WTC11 (cell line): ENCODE data around the gene CLECL1. TPM values are rescaled to one million over a fixed set of nuclear protein-coding genes. Genes with fewer than 3 reads are reported as not detected.

Source experiments
- ATAC-seq: fragments of 200-7000 bp; cut with Tn5 transposase; 2 replicates; pipeline ENCODE4 v1.10.0; 2021; ENCODE audit warnings: mild to moderate bottlenecking, moderate library complexity
- CTCF ChIA-PET: fragments of 300-600 bp; sonication (Branson Sonifier 250); formaldehyde crosslinking; loops from one replicate; lab custom pipeline; 2021; ENCODE audit warnings: antibody characterized with exemption; lab: Charles Lee
- POLR2A ChIA-PET: fragments of 350-600 bp; sonication (Branson Sonifier 250); formaldehyde crosslinking; loops from one replicate; lab custom pipeline; 2021; ENCODE audit warnings: antibody characterized with exemption; lab: Charles Lee
- DNase-seq: peaks from one replicate; pipeline ENCODE4 v3.0.0; 2021; ENCODE audit warnings: low spot score
- H3K27ac Mint-ChIP-seq: 2 replicates; pipeline ENCODE4 v1.8.0; 2021; ENCODE audit warnings: mixed read lengths
- H3K27me3 Mint-ChIP-seq: 2 replicates; pipeline ENCODE4 v1.8.0; 2021; ENCODE audit warnings: low read depth, mild to moderate bottlenecking, moderate library complexity, mixed read lengths
- H3K36me3 Mint-ChIP-seq: 2 replicates; pipeline ENCODE4 v1.8.0; 2021; ENCODE audit warnings: mixed read lengths
- H3K4me1 Mint-ChIP-seq: 2 replicates; pipeline ENCODE4 v1.8.0; 2022; ENCODE audit warnings: mixed read lengths
- H3K4me3 Mint-ChIP-seq: 2 replicates; pipeline ENCODE4 v1.8.0; 2021; ENCODE audit warnings: mild to moderate bottlenecking, moderate library complexity, mixed read lengths
- H3K9me3 Mint-ChIP-seq: 2 replicates; pipeline ENCODE4 v1.8.0; 2021; ENCODE audit warnings: mixed read lengths
- ETV6 ChIP-seq: sonication (generic); formaldehyde crosslinking; IDR thresholded peaks from 2 replicates; pipeline ENCODE4 v1.8.1; 2022; ENCODE audit warnings: mild to moderate bottlenecking, missing genetic modification reagents
- FOXK1 ChIP-seq: sonication (generic); formaldehyde crosslinking; IDR thresholded peaks from 2 replicates; pipeline ENCODE4 v1.8.0; 2022; ENCODE audit warnings: mild to moderate bottlenecking, moderate library complexity, missing genetic modification reagents
- GTF2I ChIP-seq: fragments of 250-450 bp; sonication (Bioruptor Pico); conservative IDR thresholded peaks from 2 replicates; pipeline ENCODE4 v1.4.0; 2021; ENCODE audit warnings: mild to moderate bottlenecking
- RORB ChIP-seq: fragments of 250-450 bp; sonication (Bioruptor Pico); IDR thresholded peaks from 2 replicates; pipeline ENCODE4 v1.9.0; 2021; ENCODE audit warnings: mild to moderate bottlenecking
- TCF7 ChIP-seq: sonication (generic); formaldehyde crosslinking; IDR thresholded peaks from 2 replicates; pipeline ENCODE4 v1.8.0; 2022; ENCODE audit warnings: mild to moderate bottlenecking, low read depth, missing genetic modification reagents, moderate library complexity
- TP53 ChIP-seq: sonication (generic); formaldehyde crosslinking; IDR thresholded peaks from 2 replicates; pipeline ENCODE4 v1.8.1; 2023; ENCODE audit warnings: mild to moderate bottlenecking, missing genetic modification reagents
- ZBTB21 ChIP-seq: sonication (generic); formaldehyde crosslinking; IDR thresholded peaks from 2 replicates; pipeline ENCODE4 v1.8.1; 2023; ENCODE audit warnings: mild to moderate bottlenecking, missing genetic modification reagents, borderline replicate concordance
- ZNF138 ChIP-seq: sonication (generic); formaldehyde crosslinking; conservative IDR thresholded peaks from 2 replicates; pipeline ENCODE4 v1.8.1; 2022; ENCODE audit warnings: mild to moderate bottlenecking, moderate library complexity, missing genetic modification reagents
- ZNF219 ChIP-seq: sonication (generic); formaldehyde crosslinking; IDR thresholded peaks from 2 replicates; pipeline ENCODE4 v1.8.0; 2023; ENCODE audit warnings: missing genetic modification reagents, mild to moderate bottlenecking, borderline replicate concordance
- ZNF423 ChIP-seq: fragments of 250-450 bp; sonication (Bioruptor Pico); IDR thresholded peaks from 2 replicates; pipeline ENCODE4 v2.1.2; 2022; ENCODE audit warnings: mild to moderate bottlenecking, moderate library complexity
- total RNA-seq: library from RNA; stranded (reverse); gene quantifications from 3 replicates; pipeline ENCODE4 v1.2.3, GENCODE V29; 2021
- TF ChIP-seq, protein P1 (sequence below): fragments of 250-450 bp; sonication (Bioruptor Pico); IDR thresholded peaks from 2 replicates; pipeline ENCODE4 v1.9.0; 2021; ENCODE audit warnings: mild to moderate bottlenecking
- TF ChIP-seq, protein P2 (sequence below): fragments of 200-600 bp; IDR thresholded peaks from 2 replicates; pipeline ENCODE4 v1.8.0; 2022; ENCODE audit warnings: antibody characterized with exemption
- TF ChIP-seq, protein P3 (sequence below): sonication (generic); formaldehyde crosslinking; IDR thresholded peaks from 2 replicates; pipeline ENCODE4 v1.8.0; 2023; ENCODE audit warnings: mild to moderate bottlenecking, missing genetic modification reagents
- TF ChIP-seq, protein P4 (sequence below): sonication (generic); formaldehyde crosslinking; IDR thresholded peaks from 2 replicates; pipeline ENCODE4 v1.8.0; 2022; ENCODE audit warnings: mild to moderate bottlenecking, missing genetic modification reagents
- TF ChIP-seq, protein P5 (sequence below): sonication (generic); formaldehyde crosslinking; IDR thresholded peaks from 2 replicates; pipeline ENCODE4 v1.8.1; 2023; ENCODE audit warnings: mild to moderate bottlenecking, missing genetic modification reagents
- TF ChIP-seq, protein P6 (sequence below): sonication (generic); formaldehyde crosslinking; IDR thresholded peaks from 2 replicates; pipeline ENCODE4 v1.8.1; 2023; ENCODE audit warnings: mild to moderate bottlenecking, missing genetic modification reagents, moderate library complexity
- TF ChIP-seq, protein P7 (sequence below): sonication (generic); formaldehyde crosslinking; IDR thresholded peaks from 2 replicates; pipeline ENCODE4 v1.8.0; 2023; ENCODE audit warnings: missing genetic modification reagents, mild to moderate bottlenecking, borderline replicate concordance
- TF ChIP-seq, protein P8 (sequence below): fragments of 250-450 bp; sonication (Bioruptor Pico); conservative IDR thresholded peaks from 2 replicates; pipeline ENCODE4 v1.9.0; 2021; ENCODE audit warnings: mild to moderate bottlenecking
- TF ChIP-seq, protein P9 (sequence below): fragments of 250-450 bp; sonication (Bioruptor Pico); IDR thresholded peaks from 2 replicates; pipeline ENCODE4 v1.8.0; 2021; ENCODE audit warnings: mild to moderate bottlenecking

CLECL1 gene
- total RNA-seq, 1 experiment from 2014 or later, result not detected

DNA sequence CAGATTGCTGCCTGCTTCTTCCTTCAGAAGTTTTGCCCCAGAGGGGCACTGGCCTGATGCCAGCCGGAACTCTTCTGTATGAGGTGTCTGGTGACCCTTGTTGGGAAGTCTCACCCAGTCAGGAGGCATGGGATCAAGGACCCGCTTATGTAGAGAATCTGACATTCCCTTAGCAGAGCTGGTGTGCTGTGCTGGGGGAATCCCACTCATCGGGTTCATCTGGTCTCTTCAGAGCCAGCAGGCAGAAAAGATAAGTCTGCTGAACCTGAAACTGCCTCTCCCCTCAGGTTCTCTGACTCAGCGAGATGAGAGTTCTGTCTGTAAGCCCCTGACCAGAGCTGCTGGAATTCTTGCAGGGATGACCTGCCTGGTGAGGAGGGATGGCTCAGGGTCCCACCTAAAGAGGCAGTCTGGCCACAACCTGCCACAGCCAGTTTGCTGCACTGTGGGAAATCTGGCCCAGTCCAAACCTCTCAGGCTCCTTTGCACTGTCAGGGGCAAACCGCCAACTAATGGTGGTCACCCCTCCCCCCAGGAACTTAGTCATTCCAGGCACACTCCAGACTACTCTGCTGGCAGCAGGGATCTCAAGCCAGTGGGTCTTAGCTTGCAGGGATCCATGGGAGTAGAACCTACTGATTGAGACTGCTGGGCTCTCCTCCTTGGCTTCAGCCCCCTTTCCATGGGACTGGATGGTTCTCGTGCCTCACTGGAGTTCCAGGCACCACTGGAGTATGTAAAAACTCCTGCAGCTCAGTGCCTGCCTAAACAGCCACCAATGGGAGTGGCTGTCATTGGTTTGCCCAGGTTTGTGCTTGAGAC, 59.3 kb downstream of the CLECL1 start:
- DNase-seq, result peak; percentile 32
- no peaks in the 10 kb centered on the region for H3K27me3 Mint-ChIP-seq
- ChIA-PET CTCF (interaction anchor here (0.9 kb wide), 1 partner anchor 295 kb away, joined by 4 read pairs; no protein-coding TSS in a partner anchor), POLR2A (no interaction called here)
- H3K4me3 Mint-ChIP-seq, result no peak overlapping the region
- H3K36me3 Mint-ChIP-seq, result peaks cover 12% of the 10 kb centered on the region
- H3K9me3 Mint-ChIP-seq, result peaks cover 7% of the 10 kb centered on the region
- TF ChIP-seq TP53 (CRISPR knock-in tag) (no peak), ETV6 (CRISPR knock-in tag) (no peak), ZBTB21 (CRISPR knock-in tag) (no peak), ZNF423 (CRISPR knock-in tag) (no peak), TCF7 (CRISPR knock-in tag) (no peak), RORB (CRISPR knock-in tag) (no peak), ZNF219 (CRISPR knock-in tag) (no peak), FOXK1 (CRISPR knock-in tag) (no peak), ZNF138 (CRISPR knock-in tag) (no peak), GTF2I (CRISPR knock-in tag) (no peak)
- TF ChIP-seq, protein P1, sequence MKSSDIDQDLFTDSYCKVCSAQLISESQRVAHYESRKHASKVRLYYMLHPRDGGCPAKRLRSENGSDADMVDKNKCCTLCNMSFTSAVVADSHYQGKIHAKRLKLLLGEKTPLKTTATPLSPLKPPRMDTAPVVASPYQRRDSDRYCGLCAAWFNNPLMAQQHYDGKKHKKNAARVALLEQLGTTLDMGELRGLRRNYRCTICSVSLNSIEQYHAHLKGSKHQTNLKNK (CRISPR knock-in tag), result no peak
- TF ChIP-seq, protein P2, sequence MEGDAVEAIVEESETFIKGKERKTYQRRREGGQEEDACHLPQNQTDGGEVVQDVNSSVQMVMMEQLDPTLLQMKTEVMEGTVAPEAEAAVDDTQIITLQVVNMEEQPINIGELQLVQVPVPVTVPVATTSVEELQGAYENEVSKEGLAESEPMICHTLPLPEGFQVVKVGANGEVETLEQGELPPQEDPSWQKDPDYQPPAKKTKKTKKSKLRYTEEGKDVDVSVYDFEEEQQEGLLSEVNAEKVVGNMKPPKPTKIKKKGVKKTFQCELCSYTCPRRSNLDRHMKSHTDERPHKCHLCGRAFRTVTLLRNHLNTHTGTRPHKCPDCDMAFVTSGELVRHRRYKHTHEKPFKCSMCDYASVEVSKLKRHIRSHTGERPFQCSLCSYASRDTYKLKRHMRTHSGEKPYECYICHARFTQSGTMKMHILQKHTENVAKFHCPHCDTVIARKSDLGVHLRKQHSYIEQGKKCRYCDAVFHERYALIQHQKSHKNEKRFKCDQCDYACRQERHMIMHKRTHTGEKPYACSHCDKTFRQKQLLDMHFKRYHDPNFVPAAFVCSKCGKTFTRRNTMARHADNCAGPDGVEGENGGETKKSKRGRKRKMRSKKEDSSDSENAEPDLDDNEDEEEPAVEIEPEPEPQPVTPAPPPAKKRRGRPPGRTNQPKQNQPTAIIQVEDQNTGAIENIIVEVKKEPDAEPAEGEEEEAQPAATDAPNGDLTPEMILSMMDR, result no peak
- TF ChIP-seq, protein P3, sequence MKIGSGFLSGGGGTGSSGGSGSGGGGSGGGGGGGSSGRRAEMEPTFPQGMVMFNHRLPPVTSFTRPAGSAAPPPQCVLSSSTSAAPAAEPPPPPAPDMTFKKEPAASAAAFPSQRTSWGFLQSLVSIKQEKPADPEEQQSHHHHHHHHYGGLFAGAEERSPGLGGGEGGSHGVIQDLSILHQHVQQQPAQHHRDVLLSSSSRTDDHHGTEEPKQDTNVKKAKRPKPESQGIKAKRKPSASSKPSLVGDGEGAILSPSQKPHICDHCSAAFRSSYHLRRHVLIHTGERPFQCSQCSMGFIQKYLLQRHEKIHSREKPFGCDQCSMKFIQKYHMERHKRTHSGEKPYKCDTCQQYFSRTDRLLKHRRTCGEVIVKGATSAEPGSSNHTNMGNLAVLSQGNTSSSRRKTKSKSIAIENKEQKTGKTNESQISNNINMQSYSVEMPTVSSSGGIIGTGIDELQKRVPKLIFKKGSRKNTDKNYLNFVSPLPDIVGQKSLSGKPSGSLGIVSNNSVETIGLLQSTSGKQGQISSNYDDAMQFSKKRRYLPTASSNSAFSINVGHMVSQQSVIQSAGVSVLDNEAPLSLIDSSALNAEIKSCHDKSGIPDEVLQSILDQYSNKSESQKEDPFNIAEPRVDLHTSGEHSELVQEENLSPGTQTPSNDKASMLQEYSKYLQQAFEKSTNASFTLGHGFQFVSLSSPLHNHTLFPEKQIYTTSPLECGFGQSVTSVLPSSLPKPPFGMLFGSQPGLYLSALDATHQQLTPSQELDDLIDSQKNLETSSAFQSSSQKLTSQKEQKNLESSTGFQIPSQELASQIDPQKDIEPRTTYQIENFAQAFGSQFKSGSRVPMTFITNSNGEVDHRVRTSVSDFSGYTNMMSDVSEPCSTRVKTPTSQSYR, result no peak
- TF ChIP-seq, protein P4, sequence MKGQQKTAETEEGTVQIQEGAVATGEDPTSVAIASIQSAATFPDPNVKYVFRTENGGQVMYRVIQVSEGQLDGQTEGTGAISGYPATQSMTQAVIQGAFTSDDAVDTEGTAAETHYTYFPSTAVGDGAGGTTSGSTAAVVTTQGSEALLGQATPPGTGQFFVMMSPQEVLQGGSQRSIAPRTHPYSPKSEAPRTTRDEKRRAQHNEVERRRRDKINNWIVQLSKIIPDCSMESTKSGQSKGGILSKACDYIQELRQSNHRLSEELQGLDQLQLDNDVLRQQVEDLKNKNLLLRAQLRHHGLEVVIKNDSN (CRISPR knock-in tag), result no peak
- TF ChIP-seq, protein P5, sequence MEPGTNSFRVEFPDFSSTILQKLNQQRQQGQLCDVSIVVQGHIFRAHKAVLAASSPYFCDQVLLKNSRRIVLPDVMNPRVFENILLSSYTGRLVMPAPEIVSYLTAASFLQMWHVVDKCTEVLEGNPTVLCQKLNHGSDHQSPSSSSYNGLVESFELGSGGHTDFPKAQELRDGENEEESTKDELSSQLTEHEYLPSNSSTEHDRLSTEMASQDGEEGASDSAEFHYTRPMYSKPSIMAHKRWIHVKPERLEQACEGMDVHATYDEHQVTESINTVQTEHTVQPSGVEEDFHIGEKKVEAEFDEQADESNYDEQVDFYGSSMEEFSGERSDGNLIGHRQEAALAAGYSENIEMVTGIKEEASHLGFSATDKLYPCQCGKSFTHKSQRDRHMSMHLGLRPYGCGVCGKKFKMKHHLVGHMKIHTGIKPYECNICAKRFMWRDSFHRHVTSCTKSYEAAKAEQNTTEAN (CRISPR knock-in tag), result no peak
- TF ChIP-seq, protein P6, sequence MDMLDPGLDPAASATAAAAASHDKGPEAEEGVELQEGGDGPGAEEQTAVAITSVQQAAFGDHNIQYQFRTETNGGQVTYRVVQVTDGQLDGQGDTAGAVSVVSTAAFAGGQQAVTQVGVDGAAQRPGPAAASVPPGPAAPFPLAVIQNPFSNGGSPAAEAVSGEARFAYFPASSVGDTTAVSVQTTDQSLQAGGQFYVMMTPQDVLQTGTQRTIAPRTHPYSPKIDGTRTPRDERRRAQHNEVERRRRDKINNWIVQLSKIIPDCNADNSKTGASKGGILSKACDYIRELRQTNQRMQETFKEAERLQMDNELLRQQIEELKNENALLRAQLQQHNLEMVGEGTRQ (CRISPR knock-in tag), result no peak
- TF ChIP-seq, protein P7, sequence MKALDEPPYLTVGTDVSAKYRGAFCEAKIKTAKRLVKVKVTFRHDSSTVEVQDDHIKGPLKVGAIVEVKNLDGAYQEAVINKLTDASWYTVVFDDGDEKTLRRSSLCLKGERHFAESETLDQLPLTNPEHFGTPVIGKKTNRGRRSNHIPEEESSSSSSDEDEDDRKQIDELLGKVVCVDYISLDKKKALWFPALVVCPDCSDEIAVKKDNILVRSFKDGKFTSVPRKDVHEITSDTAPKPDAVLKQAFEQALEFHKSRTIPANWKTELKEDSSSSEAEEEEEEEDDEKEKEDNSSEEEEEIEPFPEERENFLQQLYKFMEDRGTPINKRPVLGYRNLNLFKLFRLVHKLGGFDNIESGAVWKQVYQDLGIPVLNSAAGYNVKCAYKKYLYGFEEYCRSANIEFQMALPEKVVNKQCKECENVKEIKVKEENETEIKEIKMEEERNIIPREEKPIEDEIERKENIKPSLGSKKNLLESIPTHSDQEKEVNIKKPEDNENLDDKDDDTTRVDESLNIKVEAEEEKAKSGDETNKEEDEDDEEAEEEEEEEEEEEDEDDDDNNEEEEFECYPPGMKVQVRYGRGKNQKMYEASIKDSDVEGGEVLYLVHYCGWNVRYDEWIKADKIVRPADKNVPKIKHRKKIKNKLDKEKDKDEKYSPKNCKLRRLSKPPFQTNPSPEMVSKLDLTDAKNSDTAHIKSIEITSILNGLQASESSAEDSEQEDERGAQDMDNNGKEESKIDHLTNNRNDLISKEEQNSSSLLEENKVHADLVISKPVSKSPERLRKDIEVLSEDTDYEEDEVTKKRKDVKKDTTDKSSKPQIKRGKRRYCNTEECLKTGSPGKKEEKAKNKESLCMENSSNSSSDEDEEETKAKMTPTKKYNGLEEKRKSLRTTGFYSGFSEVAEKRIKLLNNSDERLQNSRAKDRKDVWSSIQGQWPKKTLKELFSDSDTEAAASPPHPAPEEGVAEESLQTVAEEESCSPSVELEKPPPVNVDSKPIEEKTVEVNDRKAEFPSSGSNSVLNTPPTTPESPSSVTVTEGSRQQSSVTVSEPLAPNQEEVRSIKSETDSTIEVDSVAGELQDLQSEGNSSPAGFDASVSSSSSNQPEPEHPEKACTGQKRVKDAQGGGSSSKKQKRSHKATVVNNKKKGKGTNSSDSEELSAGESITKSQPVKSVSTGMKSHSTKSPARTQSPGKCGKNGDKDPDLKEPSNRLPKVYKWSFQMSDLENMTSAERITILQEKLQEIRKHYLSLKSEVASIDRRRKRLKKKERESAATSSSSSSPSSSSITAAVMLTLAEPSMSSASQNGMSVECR (CRISPR knock-in tag), result no peak
- TF ChIP-seq, protein P8, sequence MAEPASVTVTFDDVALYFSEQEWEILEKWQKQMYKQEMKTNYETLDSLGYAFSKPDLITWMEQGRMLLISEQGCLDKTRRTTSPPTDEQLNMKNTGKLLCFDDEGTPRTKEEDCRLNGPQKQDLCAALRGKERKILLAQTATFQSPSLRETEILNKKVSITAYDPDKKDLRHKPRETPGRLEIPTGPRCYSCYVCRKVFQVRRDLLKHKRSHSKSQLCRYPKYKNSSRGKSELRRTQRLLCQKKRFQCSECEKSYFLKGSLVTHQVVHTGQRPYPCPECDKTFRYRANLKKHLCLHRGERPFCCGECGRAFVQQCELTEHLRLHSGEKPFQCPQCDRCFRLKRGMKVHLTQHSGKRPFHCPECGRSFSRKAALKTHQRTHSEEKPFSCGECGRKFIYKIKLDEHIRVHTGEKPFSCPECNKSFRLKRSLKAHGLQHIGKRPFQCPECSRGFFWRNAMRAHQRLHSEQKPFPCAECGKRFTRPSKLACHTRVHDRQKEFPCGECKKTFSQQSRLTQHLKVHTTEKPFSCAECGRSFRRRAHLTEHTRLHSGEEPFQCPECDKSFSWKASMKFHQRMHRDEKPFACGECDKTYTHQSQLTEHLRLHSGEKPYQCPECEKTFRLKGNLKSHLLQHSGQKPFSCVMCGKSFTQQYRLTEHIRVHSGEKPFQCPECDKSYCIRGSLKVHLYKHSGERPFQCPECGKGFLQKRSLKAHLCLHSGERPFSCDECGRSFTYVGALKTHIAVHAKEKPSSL, result no peak
- TF ChIP-seq, protein P9, sequence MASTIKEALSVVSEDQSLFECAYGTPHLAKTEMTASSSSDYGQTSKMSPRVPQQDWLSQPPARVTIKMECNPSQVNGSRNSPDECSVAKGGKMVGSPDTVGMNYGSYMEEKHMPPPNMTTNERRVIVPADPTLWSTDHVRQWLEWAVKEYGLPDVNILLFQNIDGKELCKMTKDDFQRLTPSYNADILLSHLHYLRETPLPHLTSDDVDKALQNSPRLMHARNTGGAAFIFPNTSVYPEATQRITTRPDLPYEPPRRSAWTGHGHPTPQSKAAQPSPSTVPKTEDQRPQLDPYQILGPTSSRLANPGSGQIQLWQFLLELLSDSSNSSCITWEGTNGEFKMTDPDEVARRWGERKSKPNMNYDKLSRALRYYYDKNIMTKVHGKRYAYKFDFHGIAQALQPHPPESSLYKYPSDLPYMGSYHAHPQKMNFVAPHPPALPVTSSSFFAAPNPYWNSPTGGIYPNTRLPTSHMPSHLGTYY (CRISPR knock-in tag), result no peak
- H3K4me1 Mint-ChIP-seq, result peaks cover 17% of the 10 kb centered on the region
- no peak overlapping the region for H3K27ac Mint-ChIP-seq
- peak; percentile 91 for ATAC-seq
